Measurements from ENCODE around the gene NCKAP1.

The NCKAP1 gene

DNA sequence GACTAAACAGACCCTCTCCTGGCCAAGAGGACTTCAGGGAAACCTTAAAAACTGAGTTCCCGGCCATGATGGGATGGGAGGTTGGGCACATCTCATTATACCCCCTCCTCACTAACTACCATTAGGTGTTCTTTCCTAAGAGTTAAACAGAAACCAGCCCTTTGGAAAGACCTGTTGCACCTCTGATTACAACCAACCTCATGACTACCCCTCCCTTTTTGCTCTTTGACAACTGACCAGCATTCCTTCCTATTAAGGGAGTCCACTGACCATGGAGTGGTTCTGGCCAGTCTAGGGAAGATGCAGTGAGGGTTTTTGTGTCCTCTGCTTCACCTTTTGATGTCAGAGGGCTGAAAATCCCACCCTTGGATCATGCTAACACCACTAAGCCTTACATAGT lies 127.3 kb downstream of the NCKAP1 start:
- H3K14ac ChIP-seq (ENCODE audit: low read length), result no peak overlapping the region
- no peak overlapping the region for H4K12ac ChIP-seq (ENCODE audit: low read depth, low read length)
- no peaks in the 10 kb centered on the region for H3K79me2 ChIP-seq (ENCODE audit: control insufficient read depth, insufficient read depth, low read length, poor library complexity)
- H2BK5ac ChIP-seq (ENCODE audit: low read depth, low read length, poor library complexity), result no peak overlapping the region
- no peak overlapping the region for H2BK12ac ChIP-seq (ENCODE audit: low read length)
- H3K9ac ChIP-seq (ENCODE audit: low read length), result no peak overlapping the region
- no peak overlapping the region for H3K4me2 ChIP-seq (ENCODE audit: low read length)
- no peak overlapping the region for H2AFZ ChIP-seq (ENCODE audit: insufficient read depth, low read length, poor library complexity)
- H2BK120ac ChIP-seq (ENCODE audit: insufficient read depth, low read length, poor library complexity), result no peak overlapping the region
- no peak overlapping the region for H3K18ac ChIP-seq (ENCODE audit: low read length)
- no peaks in the 10 kb centered on the region for H3K79me1 ChIP-seq (ENCODE audit: low read length)
- H4K8ac ChIP-seq (ENCODE audit: low read depth, low read length), result no peak overlapping the region
- no peak overlapping the region for H3K4me3 ChIP-seq (ENCODE audit: low read depth, low read length)
- no peak for DNase-seq
- H4K91ac ChIP-seq (ENCODE audit: low read depth, low read length), result no peak overlapping the region
- peaks cover 8 to 18% of the 10 kb centered on the region in 2 experiments for H3K36me3 ChIP-seq (ENCODE audit: control insufficient read depth in 1 of 2, insufficient read depth in 2 of 2, low read length in 2 of 2)
- no peak overlapping the region for H3K27ac ChIP-seq (ENCODE audit: low read depth, low read length)
- H3K4ac ChIP-seq (ENCODE audit: low read depth, low read length), result no peak overlapping the region
- no peaks in the 10 kb centered on the region for H3K27me3 ChIP-seq (ENCODE audit: insufficient read depth, low read length)
- peaks cover 2 to 4% of the 10 kb centered on the region in 2 experiments for H3K4me1 ChIP-seq (ENCODE audit: control insufficient read depth in 1 of 2, insufficient read depth in 2 of 2, low read length in 2 of 2)
- H2AK5ac ChIP-seq (ENCODE audit: low read length), result no peak overlapping the region
- no peak overlapping the region for H3K23ac ChIP-seq (ENCODE audit: low read length)
- H3K9me3 ChIP-seq (ENCODE audit: insufficient read depth, low read depth, low read length), result no peaks in the 10 kb centered on the region
- WGBS (ENCODE audit: extremely low coverage, insufficient coverage, insufficient read length), result no CpG with 5 or more reads among the region's 1 CpG

DNA sequence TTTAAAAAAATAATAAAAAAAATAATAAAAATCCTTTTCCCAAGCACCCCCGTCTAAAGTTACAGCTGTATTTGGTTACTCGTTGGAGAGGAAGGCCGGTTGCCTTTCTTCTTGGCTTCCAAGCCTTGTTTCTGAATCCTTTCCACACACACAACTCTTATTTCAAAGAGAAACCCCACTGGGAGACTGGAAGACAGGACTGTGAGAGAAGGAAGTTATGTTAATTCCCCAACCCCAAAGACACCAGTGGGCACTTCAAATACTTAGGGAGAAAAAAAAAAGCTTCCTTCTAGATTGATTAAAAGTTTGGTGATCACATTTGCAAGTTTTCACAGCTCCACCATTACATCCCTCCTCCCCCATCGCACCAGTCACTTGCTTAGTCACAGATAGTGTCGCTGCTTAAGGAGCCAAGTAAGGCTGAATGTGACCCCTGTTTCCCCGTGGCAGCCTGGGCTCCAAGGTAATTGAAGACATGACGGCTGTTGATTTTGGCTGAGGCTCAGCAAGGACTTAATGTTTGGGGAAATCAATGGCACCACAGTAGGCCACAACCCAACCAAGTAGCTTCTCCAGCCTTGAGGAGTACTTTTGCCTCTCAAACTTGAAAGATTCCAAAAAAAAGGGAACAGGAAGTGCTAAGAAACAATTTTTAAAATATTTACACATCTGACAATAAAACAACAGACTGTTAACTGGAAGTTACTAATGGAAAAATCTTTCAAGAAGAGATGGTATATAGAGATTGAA lies 131.0 kb downstream of the NCKAP1 start:
- Histone ChIP-seq H2BK12ac (ENCODE audit: low read length) (no peak overlapping the region), H3K27me3 (ENCODE audit: insufficient read depth, low read length) (no peaks in the 10 kb centered on the region), H3K23ac (ENCODE audit: low read length) (no peak overlapping the region), H3K27ac (ENCODE audit: low read depth, low read length) (no peak overlapping the region), H2AK5ac (ENCODE audit: low read length) (no peak overlapping the region), H2BK120ac (ENCODE audit: insufficient read depth, low read length, poor library complexity) (no peak overlapping the region), H4K8ac (ENCODE audit: low read depth, low read length) (no peak overlapping the region), H2AFZ (ENCODE audit: insufficient read depth, low read length, poor library complexity) (no peak overlapping the region), H3K4me3 (ENCODE audit: low read depth, low read length) (no peak overlapping the region), H3K79me1 (ENCODE audit: low read length) (no peaks in the 10 kb centered on the region), H3K36me3 (ENCODE audit: control insufficient read depth in 1 of 2, insufficient read depth in 2 of 2, low read length in 2 of 2) (peaks cover 5 to 12% of the 10 kb centered on the region in 2 experiments), H3K4me2 (ENCODE audit: low read length) (no peak overlapping the region), H4K91ac (ENCODE audit: low read depth, low read length) (no peak overlapping the region), H3K9ac (ENCODE audit: low read length) (no peak overlapping the region), H4K12ac (ENCODE audit: low read depth, low read length) (no peak overlapping the region), H3K18ac (ENCODE audit: low read length) (no peak overlapping the region), H3K4ac (ENCODE audit: low read depth, low read length) (no peak overlapping the region), H3K79me2 (ENCODE audit: control insufficient read depth, insufficient read depth, low read length, poor library complexity) (no peaks in the 10 kb centered on the region), H3K4me1 (ENCODE audit: control insufficient read depth in 1 of 2, insufficient read depth in 2 of 2, low read length in 2 of 2) (no peaks in the 10 kb centered on the region), H2BK5ac (ENCODE audit: low read depth, low read length, poor library complexity) (no peak overlapping the region), H3K9me3 (ENCODE audit: insufficient read depth, low read depth, low read length) (no peaks in the 10 kb centered on the region), H3K14ac (ENCODE audit: low read length) (no peak overlapping the region)
- WGBS (ENCODE audit: extremely low coverage, insufficient coverage, insufficient read length), result no CpG with 5 or more reads among the region's 7 CpGs
- DNase-seq, result no peak

DNA sequence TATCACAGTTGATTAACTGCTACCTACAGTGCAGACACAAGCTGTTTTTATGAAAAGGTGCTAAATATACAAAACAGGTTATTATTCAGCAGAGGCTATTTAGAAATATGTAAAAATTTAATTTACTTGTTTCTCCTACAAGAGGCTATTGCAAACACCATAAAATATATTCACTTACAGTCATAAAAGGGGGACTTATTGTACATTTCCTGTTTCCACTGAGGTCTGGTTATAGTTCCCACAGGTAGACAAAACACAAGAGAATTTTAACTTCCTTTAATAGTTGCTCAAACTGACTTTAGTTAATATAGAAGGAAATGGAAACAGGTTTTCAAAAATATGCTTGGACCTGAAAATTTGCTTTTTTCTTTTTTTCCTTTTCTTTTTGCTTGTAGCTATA lies 131.8 kb downstream of the NCKAP1 start:
- Histone ChIP-seq H4K91ac (ENCODE audit: low read depth, low read length) (no peak overlapping the region), H3K18ac (ENCODE audit: low read length) (no peak overlapping the region), H3K79me2 (ENCODE audit: control insufficient read depth, insufficient read depth, low read length, poor library complexity) (no peaks in the 10 kb centered on the region), H3K27me3 (ENCODE audit: insufficient read depth, low read length) (no peaks in the 10 kb centered on the region), H2AFZ (ENCODE audit: insufficient read depth, low read length, poor library complexity) (no peak overlapping the region), H2BK12ac (ENCODE audit: low read length) (no peak overlapping the region), H3K4ac (ENCODE audit: low read depth, low read length) (no peak overlapping the region), H3K14ac (ENCODE audit: low read length) (no peak overlapping the region), H2AK5ac (ENCODE audit: low read length) (no peak overlapping the region), H3K4me3 (ENCODE audit: low read depth, low read length) (no peak overlapping the region), H3K4me1 (ENCODE audit: control insufficient read depth in 1 of 2, insufficient read depth in 2 of 2, low read length in 2 of 2) (no peaks in the 10 kb centered on the region), H3K36me3 (ENCODE audit: control insufficient read depth in 1 of 2, insufficient read depth in 2 of 2, low read length in 2 of 2) (peaks cover 5 to 12% of the 10 kb centered on the region in 2 experiments), H2BK120ac (ENCODE audit: insufficient read depth, low read length, poor library complexity) (no peak overlapping the region), H3K79me1 (ENCODE audit: low read length) (no peaks in the 10 kb centered on the region), H2BK5ac (ENCODE audit: low read depth, low read length, poor library complexity) (no peak overlapping the region), H3K23ac (ENCODE audit: low read length) (no peak overlapping the region), H3K9ac (ENCODE audit: low read length) (no peak overlapping the region), H3K27ac (ENCODE audit: low read depth, low read length) (no peak overlapping the region), H4K8ac (ENCODE audit: low read depth, low read length) (no peak overlapping the region), H3K4me2 (ENCODE audit: low read length) (no peak overlapping the region), H3K9me3 (ENCODE audit: insufficient read depth, low read depth, low read length) (peaks cover 2% of the 10 kb centered on the region), H4K12ac (ENCODE audit: low read depth, low read length) (no peak overlapping the region)
- no peak for DNase-seq

DNA sequence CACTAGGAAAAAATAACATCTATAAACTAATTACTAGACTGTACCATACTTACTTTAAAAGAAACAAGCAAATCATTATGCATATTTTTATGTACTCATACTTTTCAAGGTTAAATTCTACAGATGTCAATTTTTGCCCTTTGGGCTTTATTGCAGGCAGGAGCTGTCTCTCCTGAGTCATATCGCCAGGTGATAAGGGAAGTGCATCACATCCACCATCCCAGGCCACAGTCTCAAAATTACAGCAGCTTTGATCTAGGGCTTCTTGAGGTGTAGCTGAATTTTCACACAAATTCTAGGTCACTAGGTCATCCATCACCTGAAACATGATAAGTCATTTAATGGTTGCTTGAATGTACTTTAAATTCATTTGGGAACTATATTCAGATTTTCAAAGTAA lies 133.4 kb downstream of the NCKAP1 start:
- H4K91ac ChIP-seq (ENCODE audit: low read depth, low read length), result no peak overlapping the region
- H3K9me3 ChIP-seq (ENCODE audit: insufficient read depth, low read depth, low read length), result peaks cover 2% of the 10 kb centered on the region
- no peak overlapping the region for H2AFZ ChIP-seq (ENCODE audit: insufficient read depth, low read length, poor library complexity)
- no peak overlapping the region for H4K8ac ChIP-seq (ENCODE audit: low read depth, low read length)
- H3K9ac ChIP-seq (ENCODE audit: low read length), result no peak overlapping the region
- no CpG with 5 or more reads among the region's 1 CpG for WGBS (ENCODE audit: extremely low coverage, insufficient coverage, insufficient read length)
- peak; percentile 11 to 53 for DNase-seq
- no peak overlapping the region for H3K4me3 ChIP-seq (ENCODE audit: low read depth, low read length)
- no peak overlapping the region for H3K4ac ChIP-seq (ENCODE audit: low read depth, low read length)
- no peak overlapping the region for H3K18ac ChIP-seq (ENCODE audit: low read length)
- no peak overlapping the region for H3K27ac ChIP-seq (ENCODE audit: low read depth, low read length)
- H3K79me1 ChIP-seq (ENCODE audit: low read length), result no peaks in the 10 kb centered on the region
- H2BK12ac ChIP-seq (ENCODE audit: low read length), result no peak overlapping the region
- no peak overlapping the region for H2AK5ac ChIP-seq (ENCODE audit: low read length)
- no peak overlapping the region for H3K14ac ChIP-seq (ENCODE audit: low read length)
- H4K12ac ChIP-seq (ENCODE audit: low read depth, low read length), result no peak overlapping the region
- H3K4me2 ChIP-seq (ENCODE audit: low read length), result no peak overlapping the region
- H3K27me3 ChIP-seq (ENCODE audit: insufficient read depth, low read length), result no peaks in the 10 kb centered on the region
- H3K36me3 ChIP-seq (ENCODE audit: control insufficient read depth in 1 of 2, insufficient read depth in 2 of 2, low read length in 2 of 2), result peaks cover 4 to 5% of the 10 kb centered on the region in 2 experiments
- H2BK120ac ChIP-seq (ENCODE audit: insufficient read depth, low read length, poor library complexity), result no peak overlapping the region
- no peak overlapping the region for H2BK5ac ChIP-seq (ENCODE audit: low read depth, low read length, poor library complexity)
- no peak overlapping the region for H3K23ac ChIP-seq (ENCODE audit: low read length)
- H3K4me1 ChIP-seq (ENCODE audit: control insufficient read depth in 1 of 2, insufficient read depth in 2 of 2, low read length in 2 of 2), result no peaks in the 10 kb centered on the region
- no peaks in the 10 kb centered on the region for H3K79me2 ChIP-seq (ENCODE audit: control insufficient read depth, insufficient read depth, low read length, poor library complexity)

Measured in trophoblast cell (in vitro differentiated cells and primary cell).